AG09319 (cell line): ENCODE results near the gene USH2A.

Experiments used
- DNase-seq: peaks from one replicate; pipeline ENCODE4 v3.0.0-alpha.2; 2010; ENCODE audit warnings: low read depth; ENCODE audit errors: extremely low read depth
- TF ChIP-seq, protein P1 (sequence below): IDR thresholded peaks from 2 replicates; pipeline ENCODE4 v1.5.1; 2011; ENCODE audit warnings: low read depth, mild to moderate bottlenecking, inconsistent platforms, low read length, moderate library complexity

The USH2A gene

DNA sequence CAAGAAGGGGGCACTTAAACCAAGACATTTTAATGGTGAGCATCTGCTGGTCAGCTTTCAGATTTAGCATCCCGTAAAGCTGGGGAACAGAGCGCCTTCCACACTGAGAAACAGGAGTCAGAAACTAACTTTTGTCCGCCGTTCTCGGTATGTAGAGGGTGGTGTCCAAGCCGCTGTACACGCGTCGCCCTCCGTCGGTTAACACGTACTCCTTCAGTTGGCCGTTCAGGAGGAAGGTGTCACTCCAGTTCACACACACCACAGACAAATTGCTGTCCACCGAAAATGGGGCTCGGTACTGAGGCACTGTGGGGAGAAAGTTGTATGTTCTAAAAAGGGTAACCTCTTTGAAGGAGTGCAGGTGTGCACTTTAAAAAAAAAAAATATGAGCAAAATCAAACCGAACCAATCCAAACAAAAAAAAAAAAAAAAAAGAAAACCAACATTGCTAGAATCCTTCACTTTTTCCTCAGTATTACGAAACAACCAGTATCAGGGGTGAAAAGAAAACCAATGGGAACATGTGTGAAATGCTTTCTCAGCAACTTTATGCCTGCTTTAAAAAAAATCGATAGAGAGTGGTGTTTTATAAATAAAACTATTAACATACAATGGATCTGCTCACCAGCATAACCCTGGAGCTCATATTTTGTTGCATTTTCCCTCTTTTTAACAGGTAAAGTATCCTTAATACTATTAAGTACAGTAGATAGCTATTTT, 782.7 kb downstream of the USH2A start:
- no peak for DNase-seq
- TF ChIP-seq, protein P1, sequence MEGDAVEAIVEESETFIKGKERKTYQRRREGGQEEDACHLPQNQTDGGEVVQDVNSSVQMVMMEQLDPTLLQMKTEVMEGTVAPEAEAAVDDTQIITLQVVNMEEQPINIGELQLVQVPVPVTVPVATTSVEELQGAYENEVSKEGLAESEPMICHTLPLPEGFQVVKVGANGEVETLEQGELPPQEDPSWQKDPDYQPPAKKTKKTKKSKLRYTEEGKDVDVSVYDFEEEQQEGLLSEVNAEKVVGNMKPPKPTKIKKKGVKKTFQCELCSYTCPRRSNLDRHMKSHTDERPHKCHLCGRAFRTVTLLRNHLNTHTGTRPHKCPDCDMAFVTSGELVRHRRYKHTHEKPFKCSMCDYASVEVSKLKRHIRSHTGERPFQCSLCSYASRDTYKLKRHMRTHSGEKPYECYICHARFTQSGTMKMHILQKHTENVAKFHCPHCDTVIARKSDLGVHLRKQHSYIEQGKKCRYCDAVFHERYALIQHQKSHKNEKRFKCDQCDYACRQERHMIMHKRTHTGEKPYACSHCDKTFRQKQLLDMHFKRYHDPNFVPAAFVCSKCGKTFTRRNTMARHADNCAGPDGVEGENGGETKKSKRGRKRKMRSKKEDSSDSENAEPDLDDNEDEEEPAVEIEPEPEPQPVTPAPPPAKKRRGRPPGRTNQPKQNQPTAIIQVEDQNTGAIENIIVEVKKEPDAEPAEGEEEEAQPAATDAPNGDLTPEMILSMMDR = no peak

DNA sequence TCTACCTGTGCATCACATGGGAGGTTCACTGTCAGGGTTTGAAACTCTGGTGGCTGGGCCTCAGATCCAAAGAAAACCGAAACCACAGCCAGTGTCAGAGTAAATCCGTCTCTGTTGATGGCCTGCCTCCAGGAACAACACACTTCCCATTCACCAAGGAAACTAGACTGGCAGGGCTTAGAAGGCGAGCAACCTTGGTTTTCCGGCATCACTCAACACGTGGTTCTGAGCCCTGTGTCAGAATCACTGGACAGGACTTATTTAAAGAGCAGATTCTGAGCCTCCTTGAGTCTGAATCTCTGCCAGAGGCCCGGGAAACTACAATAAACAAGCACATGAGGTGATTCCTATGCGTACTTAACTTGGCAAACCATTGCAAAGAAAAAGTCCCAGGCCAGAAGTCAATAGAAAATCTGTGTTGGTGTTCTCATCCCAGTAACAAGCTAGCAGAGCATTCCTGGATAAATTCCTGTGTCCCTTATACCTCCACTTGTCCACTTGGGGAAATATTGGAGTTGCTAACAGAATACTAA, 786.1 kb downstream of the USH2A start:
- TF ChIP-seq, protein P1 = no peak
- DNase-seq = peak; percentile 84

DNA sequence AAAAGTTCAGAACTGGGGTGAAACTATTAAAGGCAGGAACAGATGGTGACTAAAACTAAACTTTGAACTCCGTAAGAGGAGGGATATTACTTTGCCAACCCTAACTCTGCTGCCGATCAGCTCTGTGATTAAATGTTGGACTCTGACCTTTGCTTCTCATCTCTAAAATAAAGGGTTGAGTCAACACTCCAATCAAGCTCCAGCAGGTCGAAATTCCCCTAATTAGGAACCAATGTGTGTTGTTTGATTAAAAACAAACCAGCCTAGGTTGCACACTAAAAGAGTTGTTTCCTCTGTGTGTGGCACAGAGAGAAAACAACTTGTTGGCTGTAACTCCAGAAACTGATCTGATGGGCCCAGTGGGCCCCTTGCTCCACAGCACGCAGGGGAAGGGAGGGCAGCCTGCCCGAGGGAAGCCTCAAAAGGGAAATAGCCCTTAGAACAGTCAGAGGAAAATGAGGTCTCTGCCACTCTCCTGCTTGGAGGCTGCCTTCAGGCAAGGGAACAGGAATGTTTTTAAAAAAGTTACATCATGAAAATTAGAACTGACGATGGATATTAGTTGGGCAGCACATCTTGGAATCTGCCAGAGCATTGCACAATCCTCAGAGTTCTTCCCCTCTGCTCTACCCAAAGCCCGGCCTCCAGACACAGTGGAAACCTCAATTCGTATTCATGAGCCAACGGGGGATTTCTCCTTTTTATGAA, 786.8 kb downstream of the USH2A start:
- TF ChIP-seq, protein P1 = no peak
- DNase-seq = peak; percentile 81

DNA sequence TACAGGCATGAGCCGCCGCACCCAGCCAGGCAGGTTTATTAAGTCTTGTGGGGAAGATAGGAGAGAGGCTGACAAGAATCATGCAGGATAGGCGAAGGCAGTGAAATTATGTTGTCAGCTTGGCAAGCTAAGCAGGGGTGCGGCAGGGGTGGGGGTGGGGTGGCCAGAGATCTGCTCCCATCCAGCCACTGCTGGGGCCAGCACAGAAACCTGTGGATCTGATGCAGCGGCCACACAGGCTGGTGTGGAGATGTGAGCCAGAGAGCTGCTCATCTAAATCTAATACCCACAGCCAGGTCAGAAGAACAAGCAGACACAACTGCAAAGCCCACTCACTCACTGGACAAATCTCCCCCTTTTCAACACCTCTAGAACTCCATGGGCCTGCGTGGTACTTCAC, 787.4 kb downstream of the USH2A start:
- TF ChIP-seq, protein P1 = no peak
- DNase-seq = no peak

DNA sequence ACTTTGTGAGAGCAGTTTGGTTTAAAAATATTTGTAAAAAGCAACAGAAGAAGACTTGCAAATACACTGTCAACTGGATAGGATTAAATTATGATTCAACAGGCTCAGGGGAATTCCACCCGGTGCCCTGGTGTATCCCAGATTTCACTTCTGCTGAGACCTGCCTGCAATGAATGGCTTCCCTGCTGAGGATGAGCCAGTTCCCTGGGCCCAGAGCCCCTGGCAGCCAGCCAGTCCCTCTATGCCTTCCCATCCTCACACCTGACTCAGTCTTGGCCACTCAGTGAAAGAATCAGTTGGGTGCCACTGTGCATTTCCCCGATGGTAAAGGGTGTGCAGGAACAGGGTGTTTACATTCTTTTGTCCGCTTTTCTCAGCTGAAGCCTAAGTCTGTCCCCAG, 791.8 kb downstream of the USH2A start:
- no peak for DNase-seq

DNA sequence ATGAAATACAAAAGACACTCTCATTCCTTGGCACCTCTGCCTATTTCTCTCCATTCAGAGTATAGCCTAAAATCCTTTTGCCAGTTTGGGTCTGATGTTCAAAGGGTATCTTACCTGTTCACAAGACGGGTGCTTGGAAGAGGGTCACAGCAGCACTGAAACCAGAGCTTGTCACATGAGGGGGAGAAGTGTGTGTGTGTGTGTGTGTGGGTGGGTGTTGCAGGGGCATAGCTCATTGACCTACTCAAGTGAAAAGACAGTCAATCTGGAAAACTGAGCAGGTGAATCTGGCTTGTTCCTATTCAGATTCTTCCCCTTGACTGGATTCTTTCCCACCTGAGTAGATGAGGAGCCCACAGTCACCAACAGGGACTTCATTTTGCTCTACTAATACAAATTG, 792.2 kb downstream of the USH2A start:
- no peak for DNase-seq

More for the DNA sequence above, 791.8 kb downstream of the USH2A start:
- TF ChIP-seq, protein P1 = no peak

More for the DNA sequence above, 792.2 kb downstream of the USH2A start:
- TF ChIP-seq, protein P1 = no peak
